AG09309 (cell line): ENCODE measurements around the gene KLK3.

Experiments
- DNase-seq: peaks from one replicate; pipeline ENCODE4 v3.0.0-alpha.2; 2010; ENCODE audit warnings: low read depth
- H3K4me3 ChIP-seq: 2 replicates; pipeline ENCODE4 v1.5.1; 2011; ENCODE audit warnings: mild to moderate bottlenecking, low read depth, low read length, moderate library complexity; ENCODE audit not compliant: control insufficient read depth
- CTCF ChIP-seq: IDR thresholded peaks from 2 replicates; pipeline ENCODE4 v1.5.1; 2011; ENCODE audit warnings: mild to moderate bottlenecking, low read depth, low read length, inconsistent platforms; ENCODE audit not compliant: insufficient read depth, control insufficient read depth; ENCODE audit errors: missing control alignments

The KLK3 gene

GRCh38 chr19:50843205-50843604, 11.5 kb upstream of the KLK3 start:
- TF ChIP-seq CTCF = no peak
- no peak for DNase-seq
- no peak overlapping the region for H3K4me3 ChIP-seq

GRCh38 chr19:50843701-50844221, 11.0 kb upstream of the KLK3 start:
- no peak for DNase-seq
- TF ChIP-seq CTCF = no peak
- no peak overlapping the region for H3K4me3 ChIP-seq

- no peak for DNase-seq
- TF ChIP-seq CTCF = no peak
- no peak overlapping the region for H3K4me3 ChIP-seq
Measured at GRCh38 chr19:50844296-50844935, 10.3 kb upstream of the KLK3 start.

GRCh38 chr19:50850738-50851137, 4.0 kb upstream of the KLK3 start:
- no peak for DNase-seq
- no peak overlapping the region for H3K4me3 ChIP-seq
- no peak for TF ChIP-seq CTCF

GRCh38 chr19:50851620-50852019, 3.1 kb upstream of the KLK3 start:
- DNase-seq = no peak
- no peak overlapping the region for H3K4me3 ChIP-seq
- no peak for TF ChIP-seq CTCF

GRCh38 chr19:50857366-50857765, 2.7 kb downstream of the KLK3 start:
- no peak for DNase-seq
- H3K4me3 ChIP-seq = no peak overlapping the region
- TF ChIP-seq CTCF = no peak
